Stimulated activated CD8-positive, alpha-beta memory T cell treated with anti-CD3 and anti-CD28 coated beads, Interleukin-15, amount 100 ng/mL, for 4 hours (primary cell): Measurements from ENCODE around the gene DDX6.
"Not testable (repeated sequence)": the region's sequence is repeated elsewhere in the genome, so short reads cannot be mapped to it uniquely, and the experiment has no call there.

Source experiments
- DNase-seq, 2 donors: peaks; one replicate each; pipeline ENCODE4 v3.0.0-alpha.2; 2020; ENCODE audit warnings: low read depth in 2 of 2

DDX6 gene

GRCh38 chr11:118744046-118744445 lies 46.9 kb downstream of the DDX6 start:
- DNase-seq, result no peak

GRCh38 chr11:118742304-118742703 lies 48.7 kb downstream of the DDX6 start:
- DNase-seq, result no peak

- no peak for DNase-seq
Measured at GRCh38 chr11:118740892-118741291, 50.1 kb downstream of the DDX6 start.

GRCh38 chr11:118735203-118735602 lies 55.8 kb downstream of the DDX6 start:
- DNase-seq, result no peak

- DNase-seq, result no peak
Measured at GRCh38 chr11:118734031-118734430, 56.9 kb downstream of the DDX6 start.

- not testable (repeated sequence) for DNase-seq
Measured at GRCh38 chr11:118729753-118730152, 61.2 kb downstream of the DDX6 start.

GRCh38 chr11:118728112-118728511 lies 62.9 kb downstream of the DDX6 start:
- DNase-seq, result not testable (repeated sequence)

GRCh38 chr11:118727721-118728066 lies 63.3 kb downstream of the DDX6 start:
- DNase-seq, result not testable (repeated sequence)

GRCh38 chr11:118727001-118727720 lies 63.8 kb downstream of the DDX6 start:
- not testable (repeated sequence) for DNase-seq

- not testable (repeated sequence) for DNase-seq
Measured at GRCh38 chr11:118721478-118722015, 69.4 kb downstream of the DDX6 start.

GRCh38 chr11:118720740-118721139 lies 70.2 kb downstream of the DDX6 start:
- DNase-seq, result not testable (repeated sequence)

GRCh38 chr11:118720078-118720477 lies 70.9 kb downstream of the DDX6 start:
- not testable (repeated sequence) for DNase-seq

- DNase-seq, result not testable (repeated sequence)
Measured at GRCh38 chr11:118718562-118718961, 72.4 kb downstream of the DDX6 start.

- DNase-seq, result not testable (repeated sequence)
Measured at GRCh38 chr11:118717733-118718132, 73.2 kb downstream of the DDX6 start.

GRCh38 chr11:118717221-118717620 lies 73.7 kb downstream of the DDX6 start:
- DNase-seq, result not testable (repeated sequence)

GRCh38 chr11:118715837-118716260 lies 75.1 kb downstream of the DDX6 start:
- no peak for DNase-seq

GRCh38 chr11:118715245-118715831 lies 75.6 kb downstream of the DDX6 start:
- DNase-seq, result no peak

- no peak for DNase-seq
Measured at GRCh38 chr11:118714816-118715215, 76.1 kb downstream of the DDX6 start.

GRCh38 chr11:118714416-118714815 lies 76.5 kb downstream of the DDX6 start:
- not testable (repeated sequence) for DNase-seq

- no peak for DNase-seq
Measured at GRCh38 chr11:118708296-118708695, 82.7 kb downstream of the DDX6 start.

GRCh38 chr11:118706546-118706825 lies 84.5 kb downstream of the DDX6 start:
- DNase-seq, result no peak

- no peak for DNase-seq
Measured at GRCh38 chr11:118705791-118706545, 85.0 kb downstream of the DDX6 start.
